ENCODE data around the gene ZNF33A.

DNA sequence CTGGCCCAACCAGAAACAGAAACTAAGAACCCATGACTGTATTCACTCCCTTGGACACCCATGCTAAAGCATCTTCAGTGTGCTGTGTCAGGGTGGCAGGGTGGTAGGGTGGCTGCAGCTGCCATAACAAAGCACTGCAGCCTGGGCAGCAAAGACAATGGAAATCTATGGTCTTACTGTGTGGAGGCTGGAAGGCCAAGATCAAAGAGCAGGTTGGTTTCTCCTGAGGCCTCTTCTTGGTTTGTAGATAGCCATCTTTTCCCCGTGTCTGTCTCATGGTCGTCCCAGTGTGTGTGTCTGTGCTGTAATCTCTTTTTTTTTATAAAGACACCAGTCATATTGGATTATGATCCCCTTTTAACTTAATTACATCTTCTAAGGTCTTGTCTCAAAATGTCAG lies 18.8 kb upstream of the ZNF33A start:
- TF ChIP-seq, protein P1, sequence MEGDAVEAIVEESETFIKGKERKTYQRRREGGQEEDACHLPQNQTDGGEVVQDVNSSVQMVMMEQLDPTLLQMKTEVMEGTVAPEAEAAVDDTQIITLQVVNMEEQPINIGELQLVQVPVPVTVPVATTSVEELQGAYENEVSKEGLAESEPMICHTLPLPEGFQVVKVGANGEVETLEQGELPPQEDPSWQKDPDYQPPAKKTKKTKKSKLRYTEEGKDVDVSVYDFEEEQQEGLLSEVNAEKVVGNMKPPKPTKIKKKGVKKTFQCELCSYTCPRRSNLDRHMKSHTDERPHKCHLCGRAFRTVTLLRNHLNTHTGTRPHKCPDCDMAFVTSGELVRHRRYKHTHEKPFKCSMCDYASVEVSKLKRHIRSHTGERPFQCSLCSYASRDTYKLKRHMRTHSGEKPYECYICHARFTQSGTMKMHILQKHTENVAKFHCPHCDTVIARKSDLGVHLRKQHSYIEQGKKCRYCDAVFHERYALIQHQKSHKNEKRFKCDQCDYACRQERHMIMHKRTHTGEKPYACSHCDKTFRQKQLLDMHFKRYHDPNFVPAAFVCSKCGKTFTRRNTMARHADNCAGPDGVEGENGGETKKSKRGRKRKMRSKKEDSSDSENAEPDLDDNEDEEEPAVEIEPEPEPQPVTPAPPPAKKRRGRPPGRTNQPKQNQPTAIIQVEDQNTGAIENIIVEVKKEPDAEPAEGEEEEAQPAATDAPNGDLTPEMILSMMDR (conservative IDR thresholded peaks at IDR 0.05) = no peak
- no peak for TF ChIP-seq EZH2 (IDR thresholded peaks at IDR 0.05; ENCODE audit: low read depth)

All from PC-9 (cell line).